ENCODE data around the gene MYL4.

MYL4 gene

DNA sequence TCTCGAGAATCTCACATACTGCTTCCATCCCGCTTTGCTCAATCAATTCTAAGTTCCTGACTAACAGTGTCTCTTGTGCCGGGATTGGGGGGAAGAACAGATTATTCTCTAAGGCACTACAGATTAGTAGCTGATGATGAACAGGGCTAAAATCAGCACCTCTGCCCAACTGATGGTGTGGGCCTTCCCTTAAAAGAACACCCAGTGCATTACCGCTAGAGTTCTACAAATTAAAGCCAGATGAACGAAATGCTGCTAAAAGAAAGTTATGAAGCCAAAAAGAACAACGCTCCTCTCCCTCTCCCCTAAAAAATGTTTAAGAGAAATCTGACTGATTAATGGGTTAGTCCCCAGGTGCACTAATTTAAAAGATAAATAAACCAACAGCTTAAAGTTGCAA is 24.5 kb upstream of the MYL4 start:
- Histone ChIP-seq H3K4me2 (ENCODE audit: low read length) (peak overlapping the region; percentile 26; the same call in 1 of the 2 replicates), H2AFZ (ENCODE audit: low read length) (no peak overlapping the region), H3K4me3 (ENCODE audit: low read depth, low read length, poor library complexity, severe bottlenecking) (no peak overlapping the region), H3K27me3 (ENCODE audit: insufficient read depth, low read length) (no peaks in the 10 kb centered on the region), H3K9me2 (ENCODE audit: low read depth, low read length) (no peaks in the 10 kb centered on the region), H3K27ac (ENCODE audit: low read depth, low read length, poor library complexity, severe bottlenecking) (no peak overlapping the region), H3K9me3 (ENCODE audit: low read length) (no peaks in the 10 kb centered on the region), H3K4me1 (ENCODE audit: insufficient read depth, low read length, severe bottlenecking) (peaks cover 56% of the 10 kb centered on the region), H3K36me3 (ENCODE audit: insufficient read depth, low read length) (peaks cover 70% of the 10 kb centered on the region), H3K79me2 (ENCODE audit: insufficient read depth, low read length) (peaks cover 90% of the 10 kb centered on the region), H4K20me1 (ENCODE audit: insufficient read depth, low read length) (0 out of 2 replicates have a peak, but pooled peaks cover 2% of the 10 kb centered on the region), H3K9ac (ENCODE audit: low read length) (no peak overlapping the region), H3F3A (ENCODE audit: insufficient read depth, low read length) (no peaks in the 10 kb centered on the region)
- TF ChIP-seq EZH2 (IDR thresholded peaks at IDR 0.05; ENCODE audit: borderline replicate concordance, low read length) (no peak), CTCF (IDR thresholded peaks at IDR 0.05; ENCODE audit: low read length) (no peak)

GRCh38 chr17:47188271-47188875 is 20.8 kb upstream of the MYL4 start:
- Histone ChIP-seq H3K79me2 (ENCODE audit: insufficient read depth, low read length) (peaks cover 55% of the 10 kb centered on the region), H3K4me1 (ENCODE audit: insufficient read depth, low read length, severe bottlenecking) (peaks cover 62% of the 10 kb centered on the region), H3K4me2 (ENCODE audit: low read length) (peak overlapping the region; percentile 92), H2AFZ (ENCODE audit: low read length) (no peak overlapping the region), H3K9me2 (ENCODE audit: low read depth, low read length) (no peaks in the 10 kb centered on the region), H3K9ac (ENCODE audit: low read length) (peak overlapping the region; percentile 99), H3K27ac (ENCODE audit: low read depth, low read length, poor library complexity, severe bottlenecking) (peak overlapping the region; percentile 88), H3K27me3 (ENCODE audit: insufficient read depth, low read length) (no peaks in the 10 kb centered on the region), H3K36me3 (ENCODE audit: insufficient read depth, low read length) (peaks cover 39% of the 10 kb centered on the region), H3F3A (ENCODE audit: insufficient read depth, low read length) (0 out of 2 replicates have a peak, but pooled peaks cover 4% of the 10 kb centered on the region), H3K9me3 (ENCODE audit: low read length) (0 out of 2 replicates have a peak, but pooled peaks cover 5% of the 10 kb centered on the region), H4K20me1 (ENCODE audit: insufficient read depth, low read length) (no peaks in the 10 kb centered on the region), H3K4me3 (ENCODE audit: low read depth, low read length, poor library complexity, severe bottlenecking) (peak overlapping the region; percentile 94)
- TF ChIP-seq EZH2 (IDR thresholded peaks at IDR 0.05; ENCODE audit: borderline replicate concordance, low read length): no peak
- TF ChIP-seq CTCF (IDR thresholded peaks at IDR 0.05; ENCODE audit: low read length): no peak

- peak within 1 kb of the TSS; percentile 88 for H3K27ac ChIP-seq (ENCODE audit: low read depth, low read length, poor library complexity, severe bottlenecking)
- H3K4me1 ChIP-seq (ENCODE audit: insufficient read depth, low read length, severe bottlenecking): peaks cover 55% of the 10 kb centered on the region
- H3K27me3 ChIP-seq (ENCODE audit: insufficient read depth, low read length): no peaks in the 10 kb centered on the region
- no peaks in the 10 kb centered on the region for H4K20me1 ChIP-seq (ENCODE audit: insufficient read depth, low read length)
- H3K9me3 ChIP-seq (ENCODE audit: low read length): peaks cover 7% of the 10 kb centered on the region; the same call in 1 of the 2 replicates
- peaks cover 47% of the 10 kb centered on the region for H3K79me2 ChIP-seq (ENCODE audit: insufficient read depth, low read length)
- H3K36me3 ChIP-seq (ENCODE audit: insufficient read depth, low read length): peaks cover 32% of the 10 kb centered on the region
- peak within 1 kb of the TSS; percentile 84; the same call in 1 of the 2 replicates for H2AFZ ChIP-seq (ENCODE audit: low read length)
- peak within 1 kb of the TSS; percentile 94 for H3K4me3 ChIP-seq (ENCODE audit: low read depth, low read length, poor library complexity, severe bottlenecking)
- H3F3A ChIP-seq (ENCODE audit: insufficient read depth, low read length): 0 out of 2 replicates have a peak, but pooled peaks cover 4% of the 10 kb centered on the region
- TF ChIP-seq CTCF (IDR thresholded peaks at IDR 0.05; ENCODE audit: low read length): no peak
- no peak for TF ChIP-seq EZH2 (IDR thresholded peaks at IDR 0.05; ENCODE audit: borderline replicate concordance, low read length)
- H3K4me2 ChIP-seq (ENCODE audit: low read length): peak within 1 kb of the TSS; percentile 92
- H3K9me2 ChIP-seq (ENCODE audit: low read depth, low read length): no peaks in the 10 kb centered on the region
- H3K9ac ChIP-seq (ENCODE audit: low read length): peak within 1 kb of the TSS; percentile 99
These were observed 20.0 kb upstream of the MYL4 start, which contains the start of gene CDC27 for GRCh38 chr17:47188876-47189731. CDC27 (minus strand) TSS chr17:47189295; CDS start chr17:47189172, 123 bp downstream.
